HG03103 (cell line): ENCODE results near the gene ZRANB2.
A peak's percentile ranks its signal among the peaks of the same experiment; 100 is the strongest.

Source experiments
- ATAC-seq: cut with Tn5 transposase; IDR thresholded peaks from one replicate; pipeline ENCODE4 v1.9.1; 2021; ENCODE audit warnings: low read depth; ENCODE audit not compliant: unreplicated experiment

ZRANB2 gene

GRCh38 chr1:71080739-71081696 lies at the start of gene ZRANB2:
ZRANB2 (minus strand) TSS chr1:71081035; CDS start chr1:71080995, 40 bp downstream.
- peak; percentile 100 for ATAC-seq

- no peak for ATAC-seq
These were observed 47.2 kb upstream of the ZRANB2 start for GRCh38 chr1:71128060-71128459.

- ATAC-seq = no peak
These were observed 37.3 kb upstream of the ZRANB2 start for GRCh38 chr1:71118086-71118485.

GRCh38 chr1:71116729-71117128 lies 35.9 kb upstream of the ZRANB2 start:
- ATAC-seq = no peak

- ATAC-seq = no peak
These were observed 26.0 kb upstream of the ZRANB2 start for GRCh38 chr1:71106658-71107322.

- no peak for ATAC-seq
These were observed 23.6 kb upstream of the ZRANB2 start for GRCh38 chr1:71104417-71104816.

GRCh38 chr1:71101839-71102376 lies 21.1 kb upstream of the ZRANB2 start:
- no peak for ATAC-seq

GRCh38 chr1:71097428-71097827 lies 16.6 kb upstream of the ZRANB2 start:
- ATAC-seq = no peak

GRCh38 chr1:71094913-71095312 lies 14.1 kb upstream of the ZRANB2 start:
- ATAC-seq = no peak

GRCh38 chr1:71093938-71094337 lies 13.1 kb upstream of the ZRANB2 start:
- ATAC-seq = no peak

GRCh38 chr1:71089536-71090270 lies 8.9 kb upstream of the ZRANB2 start:
- ATAC-seq = no peak

- no peak for ATAC-seq
These were observed 7.9 kb upstream of the ZRANB2 start for GRCh38 chr1:71088645-71089287.

GRCh38 chr1:71087713-71088112 lies 6.9 kb upstream of the ZRANB2 start:
- no peak for ATAC-seq

- ATAC-seq = no peak
These were observed 6.2 kb upstream of the ZRANB2 start for GRCh38 chr1:71087060-71087459.

GRCh38 chr1:71086331-71086730 lies 5.5 kb upstream of the ZRANB2 start:
- no peak for ATAC-seq

- no peak for ATAC-seq
These were observed 2.4 kb upstream of the ZRANB2 start for GRCh38 chr1:71083271-71083670.

GRCh38 chr1:71081697-71082080 lies 854 bp upstream of the ZRANB2 start:
- no peak for ATAC-seq

- ATAC-seq = peak; percentile 14
These were observed 551 bp downstream of the ZRANB2 start for GRCh38 chr1:71080230-71080738.

GRCh38 chr1:71074681-71075080 lies 6.2 kb downstream of the ZRANB2 start:
- ATAC-seq = no peak

GRCh38 chr1:71072273-71072672 lies 8.6 kb downstream of the ZRANB2 start:
- no peak for ATAC-seq
